Upper lobe of left lung (tissue), 6 donors: ENCODE data around the gene PWWP2B. TPM values are rescaled to one million over a fixed set of nuclear protein-coding genes. Genes with fewer than 3 reads are reported as not detected.

Source experiments
- ATAC-seq, 2 donors: fragments of 200-7000 bp; cut with Tn5 transposase; one replicate each; pipeline ENCODE4 v1.9.1; 2022; ENCODE audit warnings: mild to moderate bottlenecking in 2 of 2, moderate library complexity in 2 of 2; ENCODE audit not compliant: low FRiP score in 2 of 2
- DNase-seq, 2 donors: peaks; one replicate each; pipeline ENCODE4 v3.0.0-alpha.2; 2019 to 2020
- H3K27ac ChIP-seq, 4 donors: fragments of 200-600 bp; sonication (generic); one replicate each; pipeline ENCODE4 v1.5.1; 2016 to 2019
- H3K27me3 ChIP-seq, 4 donors: fragments of 200-600 bp; sonication (generic); one replicate each; pipeline ENCODE4 v1.5.1; 2017 to 2019
- H3K36me3 ChIP-seq, 4 donors: fragments of 200-600 bp; sonication (generic); one replicate each; pipeline ENCODE4 v1.5.1; 2016 to 2019
- H3K4me1 ChIP-seq, 4 donors: fragments of 200-600 bp; sonication (generic); one replicate each; pipeline ENCODE4 v1.5.1; 2018 to 2019
- H3K4me3 ChIP-seq, 4 donors: fragments of 200-600 bp; sonication (generic); one replicate each; pipeline ENCODE4 v1.5.1; 2017 to 2019; ENCODE audit warnings: mild to moderate bottlenecking in 2 of 4, moderate library complexity in 1 of 4
- H3K9me3 ChIP-seq, 4 donors: fragments of 200-600 bp; sonication (generic); one replicate each; pipeline ENCODE4 v1.5.1; 2018 to 2019
- EP300 ChIP-seq, 4 donors: sonication (generic); formaldehyde crosslinking; IDR thresholded peaks; one replicate each; pipeline ENCODE4 v1.5.1; 2017; ENCODE audit warnings: antibody characterized with exemption in 4 of 4, control low read depth in 2 of 4
- POLR2A ChIP-seq, 4 donors: fragments of 450-650 bp; IDR thresholded peaks; one replicate each; pipeline ENCODE4 v1.5.1; 2016 to 2017; ENCODE audit warnings: antibody characterized with exemption in 4 of 4, mild to moderate bottlenecking in 2 of 4
- POLR2AphosphoS5 ChIP-seq, 2 donors: sonication (generic); formaldehyde crosslinking; IDR thresholded peaks; one replicate each; pipeline ENCODE4 v1.5.1; 2017; ENCODE audit warnings: antibody characterized with exemption in 2 of 2
- WGBS, 2 donors: methylation state at CpG; one replicate each; pipeline ENCODE4 v1.1.5; 2017 to 2018; 5-methylcytosine and 5-hydroxymethylcytosine counted together
- total RNA-seq, 6 donors: library from RNA; depleted of rRNA in 4 of 6; stranded (reverse); fragments of >200 nt in 4 of 6; gene quantifications; one replicate each; pipeline versions ENCODE4 v1.1.0 to v1.2.1, GENCODE V29; 2016 to 2021
- TF ChIP-seq, protein P1 (sequence below), 6 experiments: fragments of 450-650 bp in 4 of 6; fragments of 200-600 bp in 2 of 6; sonication (generic) in 2 of 6; IDR thresholded peaks; one replicate each; pipeline ENCODE4 v1.5.1; 2016 to 2019; ENCODE audit warnings: antibody characterized with exemption in 6 of 6
- donor health status: DM: no; HTN: no; CAD: no; lungs with moderate emphysema.
- donor health status: DM: no; HTN: yes; CAD: no; lungs with severe emphysema.

Gene PWWP2B
- total RNA-seq, 6 donors from 2014 or later, result 20.2 to 54.4 (median 32.9) TPM

DNA sequence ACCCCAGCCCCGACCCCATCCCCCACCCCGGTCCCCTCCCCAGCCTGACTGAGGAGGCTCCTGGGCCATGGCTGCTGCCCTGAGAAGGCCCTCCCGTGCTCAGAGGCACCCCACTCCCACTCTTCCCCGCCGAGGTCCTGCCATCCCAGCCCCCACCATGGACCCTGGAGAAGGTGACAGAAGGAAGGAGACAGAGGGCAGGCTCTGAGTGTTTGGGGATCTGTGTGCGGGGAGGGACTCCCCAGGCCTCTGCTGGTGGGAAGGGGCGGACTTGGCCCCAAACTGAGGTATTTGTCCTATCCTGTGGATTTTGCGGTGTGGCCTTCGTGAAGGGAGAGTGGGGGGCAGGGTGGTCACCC, 53.4 kb downstream of the PWWP2B start:
- WGBS, 2 donors, result 80 to 85% methylated on average over 4 to 6 of the region's 9 CpGs
- peak overlapping the region in 2 of 4 donors; percentile 34 to 81 for H3K27ac ChIP-seq

DNA sequence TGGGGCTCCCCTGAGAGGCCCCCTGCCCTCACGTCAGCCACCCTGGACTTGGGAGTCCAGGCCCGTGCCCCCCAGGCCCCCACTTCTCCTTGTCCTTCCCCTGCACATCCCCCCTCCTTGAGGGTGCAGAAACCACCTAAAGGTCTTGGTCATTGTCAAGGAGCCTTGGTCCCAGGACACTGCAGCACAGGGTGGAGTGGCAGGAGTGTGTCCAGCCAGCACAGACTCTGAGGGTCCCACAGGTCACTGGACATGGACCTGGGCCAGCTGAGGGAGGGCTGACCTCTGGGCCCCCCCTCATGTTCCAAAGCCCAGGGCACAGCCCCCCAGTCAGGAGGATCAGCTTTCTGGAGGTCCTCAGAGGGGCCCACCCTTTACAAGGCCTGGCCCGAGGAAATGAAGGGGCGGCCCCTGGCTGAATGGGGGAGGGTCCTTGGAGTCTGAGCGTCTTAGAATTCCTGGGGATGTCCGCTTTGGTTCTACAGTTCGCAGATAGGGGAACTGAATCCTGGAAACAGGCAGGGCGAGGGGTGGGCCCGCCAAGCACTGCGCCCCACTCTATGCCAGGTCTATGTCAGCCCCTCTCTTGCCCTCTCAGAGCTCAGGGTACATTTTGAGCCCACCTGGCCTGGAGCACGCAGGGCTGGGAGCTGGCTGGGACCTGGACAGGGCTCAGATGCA, 54.0 kb downstream of the PWWP2B start:
- ATAC-seq, result no peak
- TF ChIP-seq, protein P1, sequence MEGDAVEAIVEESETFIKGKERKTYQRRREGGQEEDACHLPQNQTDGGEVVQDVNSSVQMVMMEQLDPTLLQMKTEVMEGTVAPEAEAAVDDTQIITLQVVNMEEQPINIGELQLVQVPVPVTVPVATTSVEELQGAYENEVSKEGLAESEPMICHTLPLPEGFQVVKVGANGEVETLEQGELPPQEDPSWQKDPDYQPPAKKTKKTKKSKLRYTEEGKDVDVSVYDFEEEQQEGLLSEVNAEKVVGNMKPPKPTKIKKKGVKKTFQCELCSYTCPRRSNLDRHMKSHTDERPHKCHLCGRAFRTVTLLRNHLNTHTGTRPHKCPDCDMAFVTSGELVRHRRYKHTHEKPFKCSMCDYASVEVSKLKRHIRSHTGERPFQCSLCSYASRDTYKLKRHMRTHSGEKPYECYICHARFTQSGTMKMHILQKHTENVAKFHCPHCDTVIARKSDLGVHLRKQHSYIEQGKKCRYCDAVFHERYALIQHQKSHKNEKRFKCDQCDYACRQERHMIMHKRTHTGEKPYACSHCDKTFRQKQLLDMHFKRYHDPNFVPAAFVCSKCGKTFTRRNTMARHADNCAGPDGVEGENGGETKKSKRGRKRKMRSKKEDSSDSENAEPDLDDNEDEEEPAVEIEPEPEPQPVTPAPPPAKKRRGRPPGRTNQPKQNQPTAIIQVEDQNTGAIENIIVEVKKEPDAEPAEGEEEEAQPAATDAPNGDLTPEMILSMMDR (IDR thresholded peaks at IDR 0.05), result no peak
- TF ChIP-seq POLR2AphosphoS5 (IDR thresholded peaks at IDR 0.05) (no peak), EP300 (IDR thresholded peaks at IDR 0.05) (no peak), POLR2A (IDR thresholded peaks at IDR 0.05) (no peak)
- H3K27me3 ChIP-seq, result no peaks in the 10 kb centered on the region
- no peaks in the 10 kb centered on the region for H3K36me3 ChIP-seq
- H3K9me3 ChIP-seq, result no peaks in the 10 kb centered on the region
- H3K27ac ChIP-seq, result peak overlapping the region in 3 of 4 donors; percentile 34 to 81 (median 71)
- WGBS, 2 donors, result 77 to 86% methylated on average over 8 to 11 of the region's 11 CpGs
- H3K4me1 ChIP-seq, result peaks cover 41 to 53% (median 45%) of the 10 kb centered on the region in 4 donors
- DNase-seq, result peak in 1 of 2 donors; percentile 55
- no peak overlapping the region for H3K4me3 ChIP-seq

More for the DNA sequence above, 53.4 kb downstream of the PWWP2B start:
- no peak for DNase-seq
- Histone ChIP-seq H3K36me3 (no peaks in the 10 kb centered on the region), H3K27me3 (no peaks in the 10 kb centered on the region), H3K9me3 (no peaks in the 10 kb centered on the region), H3K4me1 (peaks cover 41 to 53% (median 47%) of the 10 kb centered on the region in 4 donors), H3K4me3 (no peak overlapping the region)
- TF ChIP-seq, protein P1 (IDR thresholded peaks at IDR 0.05), result no peak
- TF ChIP-seq POLR2A (IDR thresholded peaks at IDR 0.05) (no peak), EP300 (IDR thresholded peaks at IDR 0.05) (no peak), POLR2AphosphoS5 (IDR thresholded peaks at IDR 0.05) (no peak)
- ATAC-seq, result no peak

DNA sequence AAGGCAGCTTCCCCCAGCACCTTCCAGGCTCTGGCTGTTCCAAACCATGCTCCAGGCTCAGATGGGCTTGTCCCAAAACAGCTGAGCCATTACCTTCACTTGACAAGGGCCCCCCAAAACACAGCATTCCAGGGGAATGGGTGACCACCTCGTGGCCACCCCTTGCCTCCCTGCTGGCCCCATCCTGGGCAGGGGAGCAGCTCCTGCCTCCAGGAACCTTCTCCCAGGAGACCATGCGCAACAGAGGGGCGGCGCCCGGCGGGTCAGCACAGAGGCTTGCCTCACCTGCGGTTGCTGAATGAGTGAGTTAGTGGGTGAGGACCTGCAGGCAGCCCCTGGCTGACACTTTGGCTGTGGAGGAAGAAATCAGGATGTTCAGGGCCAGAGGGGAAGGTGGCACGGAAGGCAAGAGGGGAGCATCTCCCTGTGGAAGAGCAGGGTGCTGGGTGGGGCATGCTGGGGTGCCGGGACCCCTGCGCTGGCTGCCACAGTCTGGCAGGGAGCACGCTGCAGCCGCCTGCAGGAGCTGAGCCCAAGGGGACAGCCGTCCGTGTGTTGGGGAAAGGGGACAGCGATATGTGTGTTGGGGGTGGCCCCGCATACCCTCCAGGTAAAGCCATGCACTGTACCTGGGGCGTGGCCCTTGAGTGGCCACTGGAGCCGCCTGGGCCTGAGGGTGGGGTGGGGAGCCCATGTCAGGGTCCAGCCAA, 54.7 kb downstream of the PWWP2B start:
- Histone ChIP-seq H3K27me3 (no peaks in the 10 kb centered on the region), H3K27ac (peak overlapping the region; percentile 40 to 81 (median 56)), H3K4me1 (peaks cover 36 to 47% (median 40%) of the 10 kb centered on the region in 4 donors), H3K36me3 (no peaks in the 10 kb centered on the region), H3K4me3 (no peak overlapping the region), H3K9me3 (no peaks in the 10 kb centered on the region)
- DNase-seq, result peak in 1 of 2 donors; percentile 88
- TF ChIP-seq EP300 (IDR thresholded peaks at IDR 0.05) (no peak), POLR2A (IDR thresholded peaks at IDR 0.05) (no peak), POLR2AphosphoS5 (IDR thresholded peaks at IDR 0.05) (no peak)
- TF ChIP-seq, protein P1 (IDR thresholded peaks at IDR 0.05), result no peak
- ATAC-seq, result no peak
- WGBS, 2 donors, result 79 to 90% methylated on average over 8 to 18 of the region's 18 CpGs

DNA sequence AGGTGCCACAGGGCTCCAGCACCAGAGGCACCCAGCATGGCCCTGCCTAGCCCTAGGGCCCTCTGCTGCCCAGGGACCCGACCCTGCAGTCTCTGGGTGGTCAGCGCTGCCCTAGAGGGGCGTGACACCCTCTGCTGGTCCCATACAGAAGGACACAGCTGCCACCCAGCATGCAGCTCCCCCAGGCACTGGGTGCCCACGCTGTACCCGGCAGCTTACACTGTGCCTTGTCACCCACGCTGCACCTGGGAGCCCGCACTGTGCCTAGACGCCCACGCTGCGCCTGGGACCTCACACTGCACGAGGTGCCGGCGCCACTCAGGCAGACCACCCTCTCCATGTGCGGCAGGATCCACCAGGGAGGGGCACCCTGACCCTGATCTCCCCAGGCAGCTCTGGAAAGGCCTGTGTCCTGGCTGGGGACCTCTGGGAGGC, 55.2 kb downstream of the PWWP2B start:
- Histone ChIP-seq H3K4me3 (no peak overlapping the region), H3K27me3 (no peaks in the 10 kb centered on the region), H3K27ac (peak overlapping the region; percentile 40 to 81 (median 56)), H3K4me1 (peaks cover 31 to 41% (median 34%) of the 10 kb centered on the region in 4 donors), H3K36me3 (no peaks in the 10 kb centered on the region), H3K9me3 (no peaks in the 10 kb centered on the region)
- peak in 1 of 2 donors; percentile 24 for ATAC-seq
- TF ChIP-seq POLR2A (IDR thresholded peaks at IDR 0.05), result no peak
- TF ChIP-seq POLR2AphosphoS5 (IDR thresholded peaks at IDR 0.05), result no peak
- TF ChIP-seq, protein P1 (IDR thresholded peaks at IDR 0.05), result peak in 5 of 6 experiments; percentile 36 to 59 (median 38)
- no peak for TF ChIP-seq EP300 (IDR thresholded peaks at IDR 0.05)
- DNase-seq, result peak in 1 of 2 donors; percentile 81
- 76 to 93% methylated on average over 9 to 11 of the region's 14 CpGs for WGBS, 2 donors
